Activated CD8-positive, alpha-beta memory T cell treated with anti-CD3 and anti-CD28 coated beads, Interleukin-2, amount 50 U/mL, for 1 hour (primary cell): ENCODE results near the gene C22orf23.
"Not testable (repeated sequence)": the region's sequence is repeated elsewhere in the genome, so short reads cannot be mapped to it uniquely, and the experiment has no call there.

Source experiments
- DNase-seq: peaks from one replicate; pipeline ENCODE4 v3.0.0-alpha.2; 2020; ENCODE audit errors: extremely low read depth

The C22orf23 gene

DNA sequence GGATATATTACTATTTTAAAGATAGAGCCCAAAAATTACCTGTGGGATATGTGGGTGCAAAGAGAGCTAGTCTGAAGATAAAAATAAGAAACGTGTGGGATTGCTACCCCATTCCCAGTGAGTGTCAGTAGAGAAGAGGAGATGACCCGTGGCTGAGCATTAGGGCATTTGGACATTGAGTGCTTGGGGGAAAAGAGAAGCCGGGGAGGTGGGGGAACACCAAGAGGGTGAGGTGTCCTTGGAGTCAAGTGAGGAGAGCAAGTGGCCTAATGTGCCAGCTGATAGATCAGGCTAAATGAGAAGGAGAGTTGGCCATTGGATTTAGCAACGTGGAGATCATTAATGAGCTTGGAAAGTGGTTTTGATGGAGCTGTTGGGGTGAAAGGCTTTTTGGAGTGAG is 1.3 kb upstream of the C22orf23 start:
- DNase-seq: no peak

DNA sequence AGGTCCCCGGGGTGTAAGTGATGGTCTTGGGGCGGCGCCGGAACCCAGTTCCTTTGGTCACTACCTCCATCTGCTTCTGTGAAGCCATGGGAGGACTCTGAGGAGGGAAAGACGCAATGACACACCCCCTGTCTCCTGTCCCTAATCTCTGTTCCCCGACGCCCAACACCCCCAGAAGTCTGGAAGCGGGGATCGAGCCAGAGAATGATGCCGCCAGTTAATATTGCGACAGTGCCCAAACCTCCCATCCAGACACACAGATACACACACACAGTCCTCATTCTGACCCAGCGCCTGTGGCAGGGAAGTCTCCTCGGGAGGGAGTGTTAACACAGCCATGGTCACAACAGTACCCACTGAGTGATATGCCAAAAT is 352 bp downstream of the C22orf23 start:
- DNase-seq: no peak

DNA sequence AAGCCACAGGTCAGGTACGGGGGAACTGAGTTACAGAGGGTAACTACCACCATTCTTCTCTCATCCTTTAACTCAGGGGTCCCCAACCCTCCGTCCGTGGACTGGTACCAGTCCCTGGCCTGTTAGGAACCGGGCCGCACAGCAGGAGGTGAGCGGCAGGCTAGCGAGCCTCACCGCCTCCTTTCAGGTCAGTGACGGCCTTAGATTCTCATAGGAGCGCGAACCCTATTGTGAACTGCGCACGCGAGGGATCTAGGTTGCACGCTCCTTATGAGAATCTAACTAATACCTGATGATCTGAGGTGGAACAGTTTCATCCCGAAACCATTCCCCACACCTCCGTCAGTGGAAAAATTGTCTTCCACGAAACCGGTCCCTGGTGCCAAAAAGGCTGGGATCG is 772 bp downstream of the C22orf23 start:
- not testable (repeated sequence) for DNase-seq

DNA sequence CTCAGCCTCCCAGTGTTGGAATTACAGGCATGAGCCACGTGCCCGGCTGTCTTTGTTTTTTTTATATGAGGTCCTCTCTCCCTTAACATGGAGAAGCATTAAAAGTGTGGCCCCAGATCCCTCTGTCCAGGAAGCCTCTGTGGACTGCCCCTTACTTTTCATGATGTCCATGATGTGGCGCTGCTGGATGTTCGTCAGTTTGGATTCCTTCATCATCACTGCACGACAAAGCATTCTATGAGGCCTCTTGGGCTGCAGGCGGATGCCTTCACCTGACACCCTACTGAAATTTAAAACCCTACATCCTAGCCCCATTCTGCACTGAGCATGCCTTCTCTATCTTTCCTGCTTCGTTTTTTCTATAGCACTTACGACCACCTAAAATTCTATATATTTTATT is 2.1 kb downstream of the C22orf23 start:
- DNase-seq: no peak

DNA sequence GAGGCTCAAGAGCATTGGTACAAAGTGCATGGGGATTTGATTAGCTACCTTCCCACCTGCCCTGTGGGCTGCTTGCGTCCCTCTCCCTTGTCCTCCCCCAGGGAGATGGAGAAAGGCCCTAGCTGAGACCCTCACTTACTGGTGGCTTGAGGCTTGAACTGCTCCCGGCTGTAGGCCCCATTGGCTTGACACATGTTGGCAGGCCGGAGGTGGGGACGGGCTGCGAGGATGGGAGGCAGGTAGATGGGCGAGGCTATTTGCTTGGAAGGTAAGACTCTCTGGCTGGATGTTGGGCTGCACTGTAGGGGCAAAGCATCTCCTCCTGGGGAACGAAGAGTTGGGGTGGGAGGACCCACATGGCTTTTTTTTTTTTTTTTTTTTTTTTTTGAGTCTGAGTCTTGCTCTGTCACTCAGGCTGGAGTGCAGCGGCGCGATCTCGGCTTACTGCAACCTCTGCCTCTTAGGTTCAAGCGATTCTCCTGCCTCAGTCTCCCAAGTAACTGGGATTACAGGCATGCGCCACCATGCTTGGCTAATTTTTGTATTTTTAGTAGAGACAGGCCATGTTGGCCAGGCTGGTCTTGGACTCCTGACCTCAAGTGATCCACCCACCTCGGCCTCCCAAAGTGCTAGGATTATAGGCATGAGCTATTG is 6.1 kb downstream of the C22orf23 start:
- not testable (repeated sequence) for DNase-seq

DNA sequence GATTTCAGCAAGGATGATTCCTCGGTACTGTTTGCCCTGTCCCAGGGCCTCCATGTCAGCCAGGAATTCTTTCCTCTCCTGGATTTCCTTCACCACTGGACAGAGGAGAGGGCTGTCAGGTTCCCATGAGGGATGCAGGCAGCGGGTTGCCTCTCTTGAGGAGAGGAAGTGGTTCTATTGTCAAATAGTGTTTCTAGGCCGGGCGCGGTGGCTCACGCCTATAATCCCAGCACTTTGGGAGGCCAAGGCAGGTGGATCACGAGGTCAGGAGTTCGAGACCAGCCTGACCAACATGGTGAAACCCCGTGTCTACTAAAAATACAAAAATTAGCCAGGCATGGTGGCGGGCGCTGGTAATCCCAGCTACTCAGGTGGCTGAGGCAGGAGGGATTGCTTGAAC is 9.0 kb downstream of the C22orf23 start:
- DNase-seq: not testable (repeated sequence)

DNA sequence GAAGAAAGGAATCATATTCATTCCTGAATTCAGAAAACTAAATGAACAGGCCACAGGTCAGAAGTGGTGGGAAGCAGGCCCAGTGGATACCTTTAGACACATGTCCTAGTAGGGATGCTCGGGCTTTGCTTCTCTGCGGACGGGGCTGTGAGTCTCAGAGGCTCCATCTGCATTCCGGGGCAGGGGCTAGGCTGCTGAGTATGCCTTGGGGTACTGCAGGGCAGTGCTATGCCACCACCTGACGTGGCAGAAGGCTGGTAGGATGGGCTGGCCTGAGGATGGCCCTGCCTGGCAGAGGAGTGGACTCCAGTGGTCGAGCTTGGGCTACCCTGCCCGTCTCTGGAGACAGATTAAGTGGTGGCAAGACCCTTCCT is 9.6 kb downstream of the C22orf23 start:
- DNase-seq: no peak

DNA sequence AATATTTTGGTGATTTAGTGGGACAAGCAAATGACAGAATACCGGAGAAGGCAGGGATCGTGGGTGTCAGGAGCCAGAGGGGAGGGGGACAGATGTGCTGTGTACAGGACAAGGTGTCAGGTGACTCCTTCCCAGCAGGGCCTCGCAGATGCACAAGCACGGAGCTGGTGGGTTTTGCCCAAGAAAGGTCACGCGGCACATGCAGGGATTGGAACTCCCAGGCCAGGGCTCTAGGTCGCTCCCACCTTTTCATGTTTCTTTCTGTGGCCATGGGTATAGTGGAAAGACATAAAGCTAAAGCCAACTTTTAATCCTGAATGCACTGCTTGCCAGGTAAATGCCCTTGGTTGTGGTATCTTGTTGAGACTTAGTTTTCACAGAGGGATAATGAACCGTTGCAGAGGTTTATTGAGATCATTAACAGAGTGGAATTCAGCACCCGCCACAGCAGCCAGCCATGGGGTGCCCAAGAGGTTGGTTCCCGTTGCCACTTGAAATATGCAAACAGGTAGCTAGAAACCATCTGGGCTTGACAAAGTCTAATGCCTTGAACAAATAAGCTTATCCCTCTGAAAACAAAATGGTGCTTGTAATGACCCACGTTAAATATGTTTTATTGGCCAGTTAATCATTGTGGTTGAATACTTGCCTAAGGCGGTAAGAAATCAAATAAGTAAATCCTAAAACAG is 10.1 kb downstream of the C22orf23 start:
- no peak for DNase-seq

DNA sequence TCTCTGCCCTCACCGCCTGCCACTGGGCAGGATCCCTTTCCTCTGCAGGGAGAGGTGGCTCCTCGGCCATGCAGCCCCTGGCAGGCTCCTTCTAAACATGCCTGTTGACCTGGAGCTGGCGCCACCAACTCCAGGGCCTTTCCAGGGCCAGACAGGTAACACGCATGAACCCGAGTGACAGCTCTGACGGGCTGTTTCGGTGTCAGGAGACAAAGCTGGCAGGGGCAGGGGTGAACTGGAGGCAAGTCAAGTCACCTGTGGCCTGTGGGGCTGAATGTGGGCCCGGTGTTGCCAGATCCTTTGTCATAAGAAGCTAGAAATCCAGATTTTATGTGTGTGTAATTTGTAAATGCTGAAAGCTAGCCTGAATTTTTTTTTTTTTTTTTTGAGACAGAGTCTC is 11.3 kb downstream of the C22orf23 start:
- DNase-seq: no peak

DNA sequence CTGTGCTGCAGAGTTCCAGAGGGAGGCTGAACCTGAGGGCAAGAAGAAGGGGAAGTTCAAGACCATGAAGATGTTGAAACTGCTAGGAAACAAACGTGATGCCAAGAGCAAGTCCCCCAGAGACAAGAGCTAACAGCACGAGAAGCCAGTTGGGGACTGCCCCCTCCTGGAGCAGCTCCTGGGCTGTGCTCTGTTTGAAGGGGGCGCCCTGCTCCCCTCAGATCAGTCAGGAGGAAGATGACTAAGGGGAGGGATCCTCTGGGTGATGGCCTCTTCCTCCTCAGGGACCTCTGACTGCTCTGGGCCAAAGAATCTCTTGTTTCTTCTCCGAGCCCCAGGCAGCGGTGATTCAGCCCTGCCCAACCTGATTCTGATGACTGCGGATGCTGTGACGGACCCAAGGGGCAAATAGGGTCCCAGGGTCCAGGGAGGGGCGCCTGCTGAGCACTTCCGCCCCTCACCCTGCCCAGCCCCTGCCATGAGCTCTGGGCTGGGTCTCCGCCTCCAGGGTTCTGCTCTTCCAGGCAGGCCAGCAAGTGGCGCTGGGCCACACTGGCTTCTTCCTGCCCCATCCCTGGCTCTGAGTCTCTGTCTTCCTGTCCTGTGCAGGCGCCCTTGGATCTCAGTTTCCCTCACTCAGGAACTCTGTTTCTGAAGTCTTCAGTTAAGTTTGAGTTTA is 12.6 kb downstream of the C22orf23 start:
- no peak for DNase-seq

DNA sequence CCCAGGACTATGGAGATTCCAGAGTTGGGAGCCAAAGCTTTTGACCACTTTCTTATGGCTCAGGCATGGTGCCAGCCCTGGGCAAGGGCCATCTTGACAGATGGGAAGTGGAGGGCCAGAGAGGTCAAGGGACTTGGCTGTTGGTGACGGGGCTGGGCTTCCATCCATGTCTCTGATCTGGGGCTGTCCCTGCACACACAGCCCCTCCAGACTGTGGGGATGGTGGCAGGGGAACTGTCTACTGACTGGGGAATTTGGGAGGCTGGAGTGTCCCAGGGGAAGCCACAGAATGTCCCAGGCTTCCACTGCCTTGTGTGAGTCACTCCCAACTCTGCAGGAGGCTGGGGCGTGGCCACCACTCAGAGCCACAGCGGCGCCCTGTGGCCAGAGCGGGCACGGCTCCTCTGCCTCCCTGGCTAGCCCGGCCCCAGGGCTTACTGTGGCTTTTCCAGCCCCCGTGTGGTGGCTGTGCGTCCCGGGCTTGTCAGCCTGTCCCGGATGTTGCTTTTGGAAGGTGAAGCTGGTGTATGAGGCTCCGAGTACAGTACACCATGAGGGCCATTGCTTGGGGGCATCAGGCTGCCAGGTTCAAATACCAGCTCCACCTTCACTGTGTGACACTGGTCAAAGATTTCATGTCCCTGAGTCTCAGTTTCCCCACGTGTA is 19.6 kb downstream of the C22orf23 start:
- peak; percentile 36 for DNase-seq

DNA sequence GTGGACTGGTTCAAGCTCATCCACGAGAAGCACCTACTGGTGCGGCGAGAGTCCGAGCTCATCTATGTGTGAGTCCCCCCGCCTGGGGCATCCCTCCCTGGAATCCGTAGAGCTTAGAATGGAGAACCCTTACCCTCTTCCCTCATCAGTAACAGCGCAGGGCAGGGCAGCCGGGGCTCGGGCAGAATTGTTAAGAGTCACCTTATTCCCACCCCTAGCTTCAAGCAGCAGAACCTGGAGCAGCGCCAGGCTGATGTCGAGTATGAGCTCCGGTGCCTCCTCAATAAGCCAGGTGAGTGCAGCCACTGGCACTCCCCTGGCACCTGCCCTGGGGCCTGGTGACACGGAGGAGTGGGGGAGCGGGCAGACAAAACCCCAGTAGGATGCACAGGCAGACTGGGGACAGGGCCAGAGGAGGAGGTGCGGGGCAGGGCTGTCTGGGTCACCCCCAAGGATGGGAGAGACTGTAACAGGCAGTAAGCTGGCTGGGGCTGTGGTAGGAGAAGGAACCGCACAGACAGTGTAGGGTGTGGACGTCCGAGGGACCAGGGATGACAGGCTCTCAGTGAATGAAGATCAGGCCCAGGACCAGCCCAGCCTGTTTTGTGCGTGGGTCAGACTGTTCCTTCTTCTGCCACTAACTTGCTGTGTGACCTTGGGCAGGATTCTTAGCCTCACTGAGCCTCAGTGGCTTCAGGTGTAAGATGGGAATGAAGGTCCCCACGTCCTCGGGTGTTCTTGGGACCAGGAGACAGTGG is 20.4 kb downstream of the C22orf23 start:
- DNase-seq: no peak

DNA sequence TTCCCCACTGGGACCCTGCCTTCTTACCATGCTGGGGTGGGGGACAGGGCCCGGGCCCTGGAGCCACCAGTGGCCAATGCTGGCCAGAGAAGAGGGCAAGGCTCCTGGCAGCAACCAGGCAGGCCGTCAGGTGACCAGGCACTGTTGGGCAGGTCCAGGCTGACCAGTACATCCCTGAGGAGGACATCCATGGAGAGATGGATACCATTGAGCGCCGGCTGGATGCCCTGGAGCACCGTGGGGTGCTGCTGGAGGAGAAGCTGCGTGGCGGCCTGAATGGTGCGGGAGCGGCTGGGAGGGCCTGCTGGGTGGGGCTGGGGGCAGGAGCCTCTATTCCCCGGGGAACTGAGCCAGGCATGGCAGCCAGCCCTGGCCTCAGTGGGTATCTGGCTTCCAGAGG is 21.0 kb downstream of the C22orf23 start:
- no peak for DNase-seq

DNA sequence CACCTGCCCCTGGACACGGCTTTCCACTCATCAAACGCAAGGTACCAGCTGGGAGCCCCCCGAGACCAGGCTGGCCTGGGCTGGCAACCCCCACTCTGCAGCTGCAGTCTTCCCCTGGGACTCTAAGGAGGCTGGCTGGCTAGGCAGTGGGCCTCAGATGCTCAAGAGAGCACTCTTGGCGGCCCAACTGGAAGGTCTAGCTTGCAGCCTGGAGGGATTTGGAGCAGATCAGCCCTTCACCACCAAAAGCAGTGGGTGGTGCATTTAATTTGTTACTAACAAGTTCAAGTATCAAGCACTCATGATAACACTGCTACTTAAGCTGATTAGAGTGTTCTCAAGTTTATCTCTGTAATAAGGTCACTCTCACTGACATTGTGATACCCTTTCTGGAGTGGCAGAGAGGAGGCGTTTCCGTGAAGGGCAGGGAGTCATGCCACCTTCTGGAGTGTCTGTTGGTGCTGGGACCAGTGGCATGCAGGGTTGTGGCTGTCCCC is 21.5 kb downstream of the C22orf23 start:
- no peak for DNase-seq

DNA sequence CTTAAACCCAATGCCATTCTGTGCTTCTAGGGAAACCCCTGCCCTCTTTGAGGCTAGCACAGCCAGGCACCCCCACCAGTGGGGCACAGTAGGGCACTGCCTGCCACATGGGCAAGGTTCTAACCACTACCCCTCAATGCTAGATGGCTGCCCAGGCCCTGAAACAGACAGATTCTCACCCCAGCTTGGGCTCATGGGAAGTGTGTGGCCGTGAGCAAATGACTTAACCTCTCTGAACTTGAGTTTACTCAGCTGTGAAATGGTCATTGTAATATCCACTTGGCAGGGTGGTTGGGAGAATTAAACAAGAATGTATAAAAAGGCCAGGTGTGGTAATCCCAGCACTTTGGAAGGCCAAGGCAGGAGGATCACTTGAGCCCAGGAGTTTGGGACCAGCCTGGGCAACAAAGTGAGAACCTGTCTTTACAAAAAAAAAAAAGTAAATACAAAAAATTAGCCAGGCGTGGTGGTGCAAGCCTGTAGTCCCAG is 22.4 kb downstream of the C22orf23 start:
- DNase-seq: no peak

DNA sequence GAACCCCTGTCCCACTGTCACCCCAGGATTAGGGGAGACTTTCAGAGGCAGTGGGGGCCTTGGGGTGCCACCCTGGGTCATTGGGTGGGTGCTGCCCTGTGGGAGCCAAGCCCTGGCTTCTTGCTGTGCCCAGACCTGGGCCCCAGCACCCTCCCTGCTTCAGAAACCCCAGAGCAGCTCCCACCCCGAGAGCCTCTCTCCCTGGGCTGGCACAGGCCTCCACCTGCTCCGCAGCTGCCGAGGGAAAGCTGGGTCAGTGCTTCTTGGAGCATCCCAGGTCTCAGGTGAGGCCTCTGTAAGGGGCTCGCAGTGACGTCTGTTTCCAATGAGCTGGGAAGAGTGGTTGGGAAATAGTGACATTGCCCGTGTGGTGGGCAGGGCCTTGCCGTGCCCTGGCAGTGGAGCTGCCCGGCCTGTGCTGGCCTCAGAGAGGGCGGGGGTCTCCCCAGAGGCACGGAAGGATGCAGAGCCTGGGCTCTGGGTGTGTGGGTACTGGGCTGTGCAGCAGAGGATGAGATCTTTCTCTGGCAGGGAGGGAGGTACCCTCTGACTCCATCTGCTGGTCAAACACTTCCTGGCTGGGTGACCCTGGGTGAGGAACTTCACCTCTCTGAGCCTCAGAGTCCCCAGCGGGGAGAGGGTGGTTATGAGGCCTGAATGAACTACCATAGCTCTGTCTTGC is 23.0 kb downstream of the C22orf23 start:
- DNase-seq: no peak

DNA sequence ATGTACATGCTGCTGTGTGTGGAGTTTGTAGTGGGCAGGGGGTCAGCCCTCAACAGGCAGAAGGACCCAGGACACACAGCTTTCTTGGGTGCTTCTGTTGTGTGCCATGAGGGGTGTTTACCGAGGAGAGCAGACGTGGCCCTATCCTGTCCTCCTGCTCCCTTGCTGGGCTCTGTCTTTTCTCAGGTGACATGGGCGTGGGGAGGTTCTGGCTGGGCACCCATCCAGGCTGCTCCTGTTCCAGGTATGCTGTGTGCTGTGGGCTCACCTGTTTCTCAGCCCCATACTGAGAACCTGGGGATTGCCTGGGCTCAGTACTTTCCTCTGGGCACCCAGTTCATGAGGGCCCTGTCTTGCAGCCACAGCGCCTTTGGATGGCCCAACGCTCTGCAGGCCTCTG is 24.0 kb downstream of the C22orf23 start:
- DNase-seq: no peak

DNA sequence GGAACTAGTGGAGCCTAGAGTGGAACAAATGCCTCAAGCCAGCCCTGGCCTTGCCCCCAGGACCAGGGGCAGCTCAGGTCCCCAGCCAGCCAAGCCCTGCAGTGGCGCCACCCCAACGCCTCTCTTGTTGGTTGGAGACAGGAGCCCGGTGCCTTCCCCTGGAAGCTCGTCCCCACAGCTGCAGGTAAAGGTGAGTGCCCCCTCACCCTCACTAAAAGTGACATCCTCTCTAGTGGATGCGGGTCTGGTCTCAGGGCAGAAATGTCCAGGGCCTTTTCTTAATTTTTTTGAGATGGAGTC is 25.8 kb downstream of the C22orf23 start:
- no peak for DNase-seq

DNA sequence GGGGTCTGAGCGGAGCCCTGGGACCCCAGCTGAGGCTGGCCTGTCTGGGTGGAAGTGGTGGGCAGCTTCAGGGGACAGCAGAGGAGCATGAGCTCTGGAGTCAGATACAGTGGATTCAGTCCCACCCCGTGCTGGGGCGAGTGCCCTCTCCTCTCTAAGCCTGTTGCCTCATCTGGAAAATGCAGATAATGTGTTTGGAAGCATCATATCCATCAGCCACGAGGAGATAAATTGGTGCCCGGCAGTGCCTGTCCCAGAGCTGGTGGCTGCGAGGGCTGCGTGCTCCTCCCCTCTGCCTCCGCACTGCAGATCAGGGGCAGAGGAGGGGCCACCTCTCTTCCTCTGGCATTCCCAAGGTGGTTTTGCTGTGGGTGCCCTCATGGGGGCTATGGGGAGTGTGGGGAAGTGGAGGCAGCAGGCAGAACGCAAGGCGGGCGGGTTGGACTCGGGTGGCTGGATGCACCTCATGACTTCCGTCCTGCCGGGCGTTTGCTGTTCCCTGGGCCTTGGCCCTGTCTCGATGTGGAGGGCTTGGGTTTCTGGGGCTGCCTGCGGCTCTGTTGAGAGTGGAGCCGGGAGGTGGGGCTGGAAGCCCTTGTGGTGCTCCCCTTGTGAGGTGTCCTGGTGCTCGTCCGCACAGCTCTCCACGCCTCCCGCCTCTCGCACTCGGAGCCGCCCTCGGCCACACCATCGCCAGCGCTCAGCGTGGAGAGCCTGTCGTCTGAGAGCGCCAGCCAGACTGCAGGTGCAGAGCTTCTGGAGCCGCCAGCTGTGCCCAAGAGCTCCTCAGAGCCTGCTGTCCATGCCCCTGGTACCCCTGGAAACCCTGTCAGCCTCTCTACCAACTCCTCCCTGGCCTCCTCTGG is 26.4 kb downstream of the C22orf23 start:
- DNase-seq: no peak

DNA sequence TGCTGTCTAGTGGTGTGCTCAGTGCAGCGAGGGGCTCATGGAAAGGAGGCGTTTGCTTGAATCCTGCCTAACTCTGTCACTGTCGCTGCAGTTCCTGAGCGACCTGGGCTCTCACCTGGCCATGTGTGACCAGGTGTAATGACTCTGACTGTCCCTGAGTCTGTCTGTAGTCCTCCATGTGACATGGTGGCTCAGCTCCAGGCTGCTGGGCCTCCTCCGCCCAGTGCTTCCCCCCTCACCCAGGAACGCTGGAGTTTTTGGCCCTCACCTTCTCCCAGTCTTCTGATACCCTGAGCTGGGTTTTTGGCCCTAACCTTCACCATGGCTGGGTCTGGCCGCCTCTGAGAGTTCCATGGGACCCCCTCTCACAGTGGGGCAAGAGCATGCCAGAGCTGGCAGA is 27.0 kb downstream of the C22orf23 start:
- DNase-seq: no peak
